GM10847 (cell line): ENCODE measurements around the gene SYNGR4.

ENCODE experiments used
- POLR2A ChIP-seq: IDR thresholded peaks from 2 replicates; pipeline ENCODE4 v1.6.1; 2011; ENCODE audit not compliant: insufficient read length; ENCODE audit errors: extremely low read depth

The SYNGR4 gene

GRCh38 chr19:48363810-48364597 lies at the start of gene SYNGR4, which contains the start of gene TMEM143:
Gene SYNGR4 (plus strand): TSS chr19:48364367. CDS start chr19:48365843, 1,476 bp downstream.
Gene TMEM143 (minus strand): TSS chr19:48363940. CDS start chr19:48363920, 20 bp downstream.
- peak; percentile 58 for TF ChIP-seq POLR2A

GRCh38 chr19:48315712-48316111 lies 48.5 kb upstream of the SYNGR4 start:
- TF ChIP-seq POLR2A = no peak

GRCh38 chr19:48318286-48318987 lies 45.7 kb upstream of the SYNGR4 start:
- no peak for TF ChIP-seq POLR2A

- no peak for TF ChIP-seq POLR2A
These were observed 44.3 kb upstream of the SYNGR4 start for GRCh38 chr19:48319647-48320541.

GRCh38 chr19:48321372-48321621 lies 42.9 kb upstream of the SYNGR4 start:
- no peak for TF ChIP-seq POLR2A

GRCh38 chr19:48321622-48322591 lies 42.3 kb upstream of the SYNGR4 start:
- peak; percentile 87 for TF ChIP-seq POLR2A

- TF ChIP-seq POLR2A = peak; percentile 40
These were observed 38.8 kb upstream of the SYNGR4 start, which contains the start of gene EMP3 for GRCh38 chr19:48325265-48325910. Gene EMP3 (plus strand): TSS chr19:48325552. CDS start chr19:48326845, 1,293 bp downstream.

- no peak for TF ChIP-seq POLR2A
These were observed 34.8 kb upstream of the SYNGR4 start for GRCh38 chr19:48329167-48329891.

GRCh38 chr19:48330012-48330681 lies 34.0 kb upstream of the SYNGR4 start:
- TF ChIP-seq POLR2A = peak; percentile 35

GRCh38 chr19:48332351-48332661 lies 31.9 kb upstream of the SYNGR4 start:
- TF ChIP-seq POLR2A = no peak

- peak; percentile 55 for TF ChIP-seq POLR2A
These were observed 31.3 kb upstream of the SYNGR4 start for GRCh38 chr19:48332662-48333466.
